HUES64 (cell line): ENCODE measurements around the gene METAP1. TPM values are rescaled to one million over a fixed set of nuclear protein-coding genes. Genes with fewer than 3 reads are reported as not detected.

ENCODE experiments used
- H3K27ac ChIP-seq: 2 replicates; pipeline ENCODE4 v1.7.0; 2013; ENCODE audit warnings: low read depth, low read length, inconsistent platforms
- H3K27me3 ChIP-seq: 2 replicates; pipeline ENCODE4 v1.6.1; 2013; ENCODE audit warnings: mild to moderate bottlenecking, low read length; ENCODE audit not compliant: insufficient read depth
- H3K36me3 ChIP-seq: 2 replicates; pipeline ENCODE4 v1.6.1; 2013; ENCODE audit warnings: mild to moderate bottlenecking, low read length; ENCODE audit not compliant: insufficient read depth
- H3K4me1 ChIP-seq: 2 replicates; pipeline ENCODE4 v1.6.1; 2013; ENCODE audit warnings: mild to moderate bottlenecking, low read length, moderate library complexity; ENCODE audit not compliant: insufficient read depth
- H3K4me3 ChIP-seq: 2 replicates; pipeline ENCODE4 v1.5.1; 2013; ENCODE audit warnings: mild to moderate bottlenecking, low read length, moderate library complexity
- H3K9ac ChIP-seq: 2 replicates; pipeline ENCODE4 v1.6.1; 2013; ENCODE audit warnings: mild to moderate bottlenecking, low read depth, low read length
- H3K9me3 ChIP-seq: 2 replicates; pipeline ENCODE4 v1.6.1; 2013; ENCODE audit warnings: low read depth, low read length; ENCODE audit not compliant: insufficient read depth
- WGBS: fragments of 150-250, 120-280 bp; methylation state at CpG from one replicate; pipeline ENCODE4 v1.1.7; 2013; ENCODE audit warnings: missing lambda C conversion rate; 5-methylcytosine and 5-hydroxymethylcytosine counted together
- polyA plus RNA-seq, 2 experiments: library from polyadenylated mRNA; stranded (reverse); fragments of 50-300 nt; gene quantifications; one replicate each; pipeline ENCODE4 v1.2.3, GENCODE V29; 2013

Gene METAP1
- 54.0 TPM for polyA plus RNA-seq (2013, experiment 1 of 2)
- polyA plus RNA-seq (2013, experiment 2 of 2): 60.3 TPM

- H3K4me3 ChIP-seq: peak within 1 kb of the TSS; percentile 95
- peak within 1 kb of the TSS; percentile 99 for H3K9ac ChIP-seq
- H3K27me3 ChIP-seq: no peaks in the 10 kb centered on the region
- no peaks in the 10 kb centered on the region for H3K36me3 ChIP-seq
- WGBS: under 1% methylated on average over 91 of the region's 94 CpGs
- no peaks in the 10 kb centered on the region for H3K9me3 ChIP-seq
- H3K4me1 ChIP-seq: peaks cover 22% of the 10 kb centered on the region
- peak within 1 kb of the TSS; percentile 99 for H3K27ac ChIP-seq
Measured at GRCh38 chr4:98995183-98996055, at the start of gene METAP1. METAP1 (plus strand) TSS chr4:98995721; CDS start chr4:98995754, 33 bp downstream.

- no peaks in the 10 kb centered on the region for H3K36me3 ChIP-seq
- H3K4me1 ChIP-seq: no peaks in the 10 kb centered on the region
- no peaks in the 10 kb centered on the region for H3K9me3 ChIP-seq
- H3K27me3 ChIP-seq: no peaks in the 10 kb centered on the region
- no peak overlapping the region for H3K4me3 ChIP-seq
- H3K9ac ChIP-seq: no peak overlapping the region
- H3K27ac ChIP-seq: no peak overlapping the region
- 82% methylated on average over 1 of the region's 1 CpG for WGBS
Measured at GRCh38 chr4:98946359-98946758, 49.2 kb upstream of the METAP1 start.

- Histone ChIP-seq H3K9ac (no peak overlapping the region), H3K27me3 (no peaks in the 10 kb centered on the region), H3K4me1 (no peaks in the 10 kb centered on the region), H3K9me3 (no peaks in the 10 kb centered on the region), H3K27ac (no peak overlapping the region), H3K36me3 (no peaks in the 10 kb centered on the region), H3K4me3 (no peak overlapping the region)
- 92% methylated on average over 1 of the region's 1 CpG for WGBS
Measured at GRCh38 chr4:98950925-98951324, 44.6 kb upstream of the METAP1 start.

- Histone ChIP-seq H3K27ac (no peak overlapping the region), H3K4me1 (no peaks in the 10 kb centered on the region), H3K9ac (no peak overlapping the region), H3K27me3 (no peaks in the 10 kb centered on the region), H3K4me3 (no peak overlapping the region), H3K9me3 (no peaks in the 10 kb centered on the region), H3K36me3 (no peaks in the 10 kb centered on the region)
- 95% methylated on average over 3 of the region's 3 CpGs for WGBS
Measured at GRCh38 chr4:98951710-98952109, 43.8 kb upstream of the METAP1 start.

GRCh38 chr4:98955229-98955628 lies 40.3 kb upstream of the METAP1 start:
- H3K27ac ChIP-seq: no peak overlapping the region
- H3K9me3 ChIP-seq: no peaks in the 10 kb centered on the region
- H3K36me3 ChIP-seq: no peaks in the 10 kb centered on the region
- no peak overlapping the region for H3K9ac ChIP-seq
- H3K4me1 ChIP-seq: no peaks in the 10 kb centered on the region
- no peaks in the 10 kb centered on the region for H3K27me3 ChIP-seq
- H3K4me3 ChIP-seq: no peak overlapping the region
- WGBS: 92% methylated on average over 4 of the region's 6 CpGs

- no peak overlapping the region for H3K27ac ChIP-seq
- WGBS: 93% methylated on average over 2 of the region's 2 CpGs
- no peaks in the 10 kb centered on the region for H3K27me3 ChIP-seq
- no peak overlapping the region for H3K9ac ChIP-seq
- no peak overlapping the region for H3K4me3 ChIP-seq
- no peaks in the 10 kb centered on the region for H3K4me1 ChIP-seq
- no peaks in the 10 kb centered on the region for H3K36me3 ChIP-seq
- no peaks in the 10 kb centered on the region for H3K9me3 ChIP-seq
Measured at GRCh38 chr4:98958065-98958464, 37.5 kb upstream of the METAP1 start.

GRCh38 chr4:98959411-98959810 lies 36.1 kb upstream of the METAP1 start:
- H3K4me1 ChIP-seq: no peaks in the 10 kb centered on the region
- H3K27me3 ChIP-seq: no peaks in the 10 kb centered on the region
- H3K9me3 ChIP-seq: no peaks in the 10 kb centered on the region
- no peak overlapping the region for H3K4me3 ChIP-seq
- WGBS: 94% methylated on average over 2 of the region's 2 CpGs
- H3K27ac ChIP-seq: no peak overlapping the region
- H3K36me3 ChIP-seq: no peaks in the 10 kb centered on the region
- H3K9ac ChIP-seq: no peak overlapping the region

- H3K9me3 ChIP-seq: no peaks in the 10 kb centered on the region
- no peak overlapping the region for H3K9ac ChIP-seq
- H3K4me3 ChIP-seq: no peak overlapping the region
- H3K4me1 ChIP-seq: no peaks in the 10 kb centered on the region
- no peaks in the 10 kb centered on the region for H3K36me3 ChIP-seq
- no peak overlapping the region for H3K27ac ChIP-seq
- WGBS: 94% methylated on average over 2 of the region's 2 CpGs
- no peaks in the 10 kb centered on the region for H3K27me3 ChIP-seq
Measured at GRCh38 chr4:98961770-98962169, 33.8 kb upstream of the METAP1 start.

- H3K27ac ChIP-seq: no peak overlapping the region
- H3K36me3 ChIP-seq: no peaks in the 10 kb centered on the region
- H3K9ac ChIP-seq: no peak overlapping the region
- no peak overlapping the region for H3K4me3 ChIP-seq
- H3K4me1 ChIP-seq: no peaks in the 10 kb centered on the region
- H3K9me3 ChIP-seq: no peaks in the 10 kb centered on the region
- WGBS: 92% methylated on average over 5 of the region's 5 CpGs
- H3K27me3 ChIP-seq: no peaks in the 10 kb centered on the region
Measured at GRCh38 chr4:98963538-98964433, 31.7 kb upstream of the METAP1 start.

GRCh38 chr4:98966926-98967325 lies 28.6 kb upstream of the METAP1 start:
- no peak overlapping the region for H3K27ac ChIP-seq
- no peaks in the 10 kb centered on the region for H3K9me3 ChIP-seq
- no peaks in the 10 kb centered on the region for H3K36me3 ChIP-seq
- peaks cover 4% of the 10 kb centered on the region; the same call in 1 of the 2 replicates for H3K4me1 ChIP-seq
- no peak overlapping the region for H3K9ac ChIP-seq
- no peak overlapping the region for H3K4me3 ChIP-seq
- no peaks in the 10 kb centered on the region for H3K27me3 ChIP-seq
- 95% methylated on average over 3 of the region's 3 CpGs for WGBS

GRCh38 chr4:98967786-98968329 lies 27.7 kb upstream of the METAP1 start:
- H3K36me3 ChIP-seq: no peaks in the 10 kb centered on the region
- 93% methylated on average over 3 of the region's 3 CpGs for WGBS
- no peaks in the 10 kb centered on the region for H3K27me3 ChIP-seq
- H3K9me3 ChIP-seq: no peaks in the 10 kb centered on the region
- no peak overlapping the region for H3K9ac ChIP-seq
- no peak overlapping the region for H3K27ac ChIP-seq
- H3K4me1 ChIP-seq: peaks cover 4% of the 10 kb centered on the region; the same call in 1 of the 2 replicates
- H3K4me3 ChIP-seq: no peak overlapping the region
